HepG2 (cell line): ENCODE results near the gene SLC10A1. TPM values are rescaled to one million over a fixed set of nuclear protein-coding genes. Genes with fewer than 3 reads are reported as not detected.

Experiments
- AGO1 ChIP-seq: fragments of 200-400 bp; formaldehyde crosslinking; IDR thresholded peaks from 2 replicates; pipeline ENCODE4 v1.6.1; 2017; ENCODE audit warnings: mild to moderate bottlenecking, low read depth, low read length, moderate library complexity; ENCODE audit not compliant: poor library complexity, severe bottlenecking
- DMAP1 ChIP-seq: IDR thresholded peaks from 2 replicates; pipeline ENCODE4 v1.6.1; 2016
- KMT2A ChIP-seq: sonication (generic); formaldehyde crosslinking; IDR thresholded peaks from 2 replicates; pipeline ENCODE4 v1.4.0; 2020; ENCODE audit warnings: missing genetic modification reagents
- NCOA2 ChIP-seq: sonication (generic); formaldehyde crosslinking; IDR thresholded peaks from 2 replicates; pipeline ENCODE4 v1.8.0; 2022; ENCODE audit warnings: inconsistent platforms
- NFKB2 ChIP-seq: sonication (generic); formaldehyde crosslinking; IDR thresholded peaks from 2 replicates; pipeline ENCODE4 v1.4.0; 2020; ENCODE audit warnings: missing genetic modification reagents, borderline replicate concordance
- NR2F1 ChIP-seq, 2 experiments: fragments of 450-650 bp in 1 of 2; formaldehyde crosslinking in 1 of 2; IDR thresholded peaks; 2 replicates each; pipeline versions ENCODE4 v1.5.0 to v1.6.1; 2016 to 2020; ENCODE audit warnings: mild to moderate bottlenecking in 1 of 2, missing compliant biosample characterization in 1 of 2, missing genetic modification reagents in 1 of 2, moderate library complexity in 1 of 2
- PCBP2 ChIP-seq: fragments of 200-400 bp; formaldehyde crosslinking; optimal IDR thresholded peaks from 2 replicates; pipeline ENCODE3; 2018; ENCODE audit warnings: low read length, low read depth; ENCODE audit not compliant: poor library complexity, severe bottlenecking
- SMYD3 ChIP-seq: sonication (generic); formaldehyde crosslinking; IDR thresholded peaks from 2 replicates; pipeline ENCODE4 v1.8.1; 2023; ENCODE audit warnings: mild to moderate bottlenecking, missing genetic modification reagents
- TIGD3 ChIP-seq: sonication (generic); formaldehyde crosslinking; IDR thresholded peaks from 2 replicates; pipeline ENCODE4 v1.5.1; 2020; ENCODE audit warnings: mild to moderate bottlenecking, missing genetic modification reagents, borderline replicate concordance
- TMF1 ChIP-seq: sonication (generic); formaldehyde crosslinking; IDR thresholded peaks from 2 replicates; pipeline ENCODE4 v1.8.1; 2022; ENCODE audit warnings: low read depth, missing genetic modification reagents
- ZBED4 ChIP-seq: sonication (generic); formaldehyde crosslinking; IDR thresholded peaks from 2 replicates; pipeline ENCODE4 v1.4.0; 2020; ENCODE audit warnings: missing genetic modification reagents, borderline replicate concordance
- ZFP82 ChIP-seq: sonication (generic); formaldehyde crosslinking; IDR thresholded peaks from 2 replicates; pipeline ENCODE4 v1.5.1; 2020; ENCODE audit warnings: mild to moderate bottlenecking, missing genetic modification reagents, borderline replicate concordance
- ZKSCAN8 ChIP-seq: IDR thresholded peaks from 2 replicates; pipeline ENCODE4 v1.6.1; 2016; ENCODE audit warnings: borderline replicate concordance, missing genetic modification reagents, missing compliant biosample characterization
- ZNF251 ChIP-seq: sonication (generic); formaldehyde crosslinking; IDR thresholded peaks from 2 replicates; pipeline ENCODE4 v1.9.0; 2021; ENCODE audit warnings: mild to moderate bottlenecking, missing genetic modification reagents
- ZNF274 ChIP-seq: sonication (generic); formaldehyde crosslinking; IDR thresholded peaks from 2 replicates; pipeline ENCODE4 v1.5.1; 2020; ENCODE audit warnings: mild to moderate bottlenecking, missing genetic modification reagents
- ZNF3 ChIP-seq: IDR thresholded peaks from 2 replicates; pipeline ENCODE4 v1.7.0; 2017; ENCODE audit warnings: inconsistent platforms
- ZNF501 ChIP-seq: sonication (generic); formaldehyde crosslinking; IDR thresholded peaks from 2 replicates; pipeline ENCODE4 v1.5.1; 2020; ENCODE audit warnings: mild to moderate bottlenecking, moderate library complexity, missing genetic modification reagents
- polyA plus RNA-seq, 8 experiments: library from polyadenylated mRNA; depleted of rRNA in 3 of 8; stranded (reverse) in 7 of 8; unstranded in 1 of 8; fragments of >200 nt; fragmentation: Illumina TruSeq in 4 of 8; extraction: Trizol in 4 of 8; gene quantifications; 2 replicates each; pipeline versions ENCODE4 v1.2.1 to v1.2.3, GENCODE V29; 2011 to 2016; ENCODE audit warnings: low read depth in 4 of 8, missing spikeins in 1 of 8, mixed read lengths in 1 of 8; ENCODE audit not compliant: insufficient read depth in 1 of 8
- total RNA-seq, 5 experiments: library from RNA; depleted of rRNA; stranded (reverse); fragments of >200 nt; fragmentation: Illumina TruSeq; extraction: Trizol; gene quantifications; 2 replicates each; pipeline ENCODE4 v1.2.3, GENCODE V29; 2016; ENCODE audit warnings: low read depth in 1 of 5
- TF ChIP-seq, protein P1 (sequence below): sonication (generic); formaldehyde crosslinking; IDR thresholded peaks from 2 replicates; pipeline ENCODE4 v1.5.1; 2020; ENCODE audit warnings: mild to moderate bottlenecking, missing genetic modification reagents, moderate library complexity

SLC10A1 gene
- total and polyA plus RNA-seq, 2 of the 13 experiments (the other 11 are each of a cell fraction or from before 2014, with no cell fraction given), result 0.17 TPM; not detected in 1

GRCh38 chr14:69767369-69767999 lies 29.6 kb downstream of the SLC10A1 start (continued):
- TF ChIP-seq NFKB2 (CRISPR knock-in tag) (no peak; the same call in 1 of the 2 replicates), NR2F1 (CRISPR knock-in tag; IDR thresholded peaks at IDR 0.05) (no peak), ZNF501 (CRISPR knock-in tag) (peak; percentile 65; the same call in 1 of the 2 replicates), NCOA2 (CRISPR knock-in tag) (no peak), ZKSCAN8 (no peak), ZBED4 (CRISPR knock-in tag) (no peak; the same call in 1 of the 2 replicates), TMF1 (CRISPR knock-in tag) (0 out of 2 replicates have a peak, but pooled peaks have one; percentile 43), DMAP1 (CRISPR knock-in tag) (no peak; the same call in 1 of the 2 replicates), AGO1 (peak; percentile 64), ZNF251 (no peak), ZFP82 (peak; percentile 63; the same call in 1 of the 2 replicates), KMT2A (peak; percentile 58; the same call in 1 of the 2 replicates), ZNF3 (CRISPR knock-in tag) (no peak), SMYD3 (CRISPR knock-in tag) (no peak), TIGD3 (CRISPR knock-in tag) (no peak), ZNF274 (CRISPR knock-in tag) (peak; percentile 50), PCBP2 (no peak)
- TF ChIP-seq, protein P1, sequence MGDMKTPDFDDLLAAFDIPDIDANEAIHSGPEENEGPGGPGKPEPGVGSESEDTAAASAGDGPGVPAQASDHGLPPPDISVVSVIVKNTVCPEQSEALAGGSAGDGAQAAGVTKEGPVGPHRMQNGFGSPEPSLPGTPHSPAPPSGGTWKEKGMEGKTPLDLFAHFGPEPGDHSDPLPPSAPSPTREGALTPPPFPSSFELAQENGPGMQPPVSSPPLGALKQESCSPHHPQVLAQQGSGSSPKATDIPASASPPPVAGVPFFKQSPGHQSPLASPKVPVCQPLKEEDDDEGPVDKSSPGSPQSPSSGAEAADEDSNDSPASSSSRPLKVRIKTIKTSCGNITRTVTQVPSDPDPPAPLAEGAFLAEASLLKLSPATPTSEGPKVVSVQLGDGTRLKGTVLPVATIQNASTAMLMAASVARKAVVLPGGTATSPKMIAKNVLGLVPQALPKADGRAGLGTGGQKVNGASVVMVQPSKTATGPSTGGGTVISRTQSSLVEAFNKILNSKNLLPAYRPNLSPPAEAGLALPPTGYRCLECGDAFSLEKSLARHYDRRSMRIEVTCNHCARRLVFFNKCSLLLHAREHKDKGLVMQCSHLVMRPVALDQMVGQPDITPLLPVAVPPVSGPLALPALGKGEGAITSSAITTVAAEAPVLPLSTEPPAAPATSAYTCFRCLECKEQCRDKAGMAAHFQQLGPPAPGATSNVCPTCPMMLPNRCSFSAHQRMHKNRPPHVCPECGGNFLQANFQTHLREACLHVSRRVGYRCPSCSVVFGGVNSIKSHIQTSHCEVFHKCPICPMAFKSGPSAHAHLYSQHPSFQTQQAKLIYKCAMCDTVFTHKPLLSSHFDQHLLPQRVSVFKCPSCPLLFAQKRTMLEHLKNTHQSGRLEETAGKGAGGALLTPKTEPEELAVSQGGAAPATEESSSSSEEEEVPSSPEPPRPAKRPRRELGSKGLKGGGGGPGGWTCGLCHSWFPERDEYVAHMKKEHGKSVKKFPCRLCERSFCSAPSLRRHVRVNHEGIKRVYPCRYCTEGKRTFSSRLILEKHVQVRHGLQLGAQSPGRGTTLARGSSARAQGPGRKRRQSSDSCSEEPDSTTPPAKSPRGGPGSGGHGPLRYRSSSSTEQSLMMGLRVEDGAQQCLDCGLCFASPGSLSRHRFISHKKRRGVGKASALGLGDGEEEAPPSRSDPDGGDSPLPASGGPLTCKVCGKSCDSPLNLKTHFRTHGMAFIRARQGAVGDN (CRISPR knock-in tag), result peak; percentile 81
